Stimulated activated CD4-positive, alpha-beta T cell treated with anti-CD3 and anti-CD28 coated beads, Interleukin-1b, Interleukin-23, amount 100 ng/mL, for 24 hours (primary cell): ENCODE measurements around the gene MLLT3.

Experiments used
- DNase-seq, 4 experiments: peaks; one replicate each; pipeline ENCODE4 v3.0.0-alpha.2; 2020; ENCODE audit warnings: low read depth in 4 of 4, low spot score in 1 of 4

MLLT3 gene

DNA sequence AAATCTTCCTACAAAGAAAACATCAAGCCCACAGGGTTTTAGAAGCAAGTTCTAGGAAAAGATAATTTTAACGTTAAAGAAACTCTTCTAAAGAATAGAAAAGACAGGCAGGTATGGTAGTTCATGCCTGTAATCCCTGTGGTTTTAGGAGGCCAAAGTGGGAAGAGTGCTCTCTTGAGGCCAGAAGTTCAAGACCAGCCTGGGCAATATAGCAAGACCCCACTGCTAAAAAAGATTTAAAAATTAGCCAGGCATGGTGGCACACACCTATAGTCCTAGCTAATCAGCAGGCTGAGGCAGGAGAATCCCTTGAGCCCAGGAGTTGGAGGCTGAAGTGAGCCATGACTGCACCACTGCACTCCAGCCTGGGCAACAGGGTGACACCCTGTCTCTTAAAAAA lies 193.3 kb downstream of the MLLT3 start:
- DNase-seq, result no peak

DNA sequence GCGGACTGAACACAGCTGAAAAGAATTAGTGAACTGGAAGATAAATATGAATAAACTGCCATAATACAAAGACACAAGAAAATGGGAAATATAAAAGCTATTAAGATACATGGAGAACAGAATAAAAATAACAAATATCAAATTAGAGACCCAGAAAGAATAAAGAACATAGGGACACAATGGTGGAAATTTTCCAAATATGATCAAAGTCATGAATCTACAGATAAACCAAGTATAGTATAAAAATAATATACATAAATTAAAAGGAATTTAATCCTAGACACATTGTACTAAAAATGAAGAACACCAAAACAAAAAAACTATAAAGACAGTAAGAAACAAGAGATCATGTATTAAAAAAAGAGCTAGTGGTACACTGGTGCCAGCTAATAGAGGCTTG lies 194.9 kb downstream of the MLLT3 start:
- no peak for DNase-seq

DNA sequence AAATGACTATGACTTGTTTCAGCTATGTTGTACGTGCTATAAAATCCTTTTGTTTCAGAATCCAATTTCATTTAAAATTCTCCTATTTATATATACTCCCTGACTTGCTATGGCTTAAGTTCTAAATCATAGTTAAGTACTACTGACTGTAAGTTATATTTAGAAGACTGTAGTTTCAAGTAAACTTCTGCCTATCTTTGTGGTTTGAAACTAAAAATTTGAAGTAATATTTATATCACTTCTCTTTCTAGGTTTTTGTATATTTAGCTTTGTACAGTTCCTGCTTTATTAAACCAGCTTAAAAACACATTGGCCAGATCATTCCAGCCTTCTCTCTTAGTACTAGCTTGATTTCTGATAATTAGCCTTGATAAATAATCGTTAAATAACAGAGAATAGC lies 196.3 kb downstream of the MLLT3 start:
- no peak for DNase-seq

DNA sequence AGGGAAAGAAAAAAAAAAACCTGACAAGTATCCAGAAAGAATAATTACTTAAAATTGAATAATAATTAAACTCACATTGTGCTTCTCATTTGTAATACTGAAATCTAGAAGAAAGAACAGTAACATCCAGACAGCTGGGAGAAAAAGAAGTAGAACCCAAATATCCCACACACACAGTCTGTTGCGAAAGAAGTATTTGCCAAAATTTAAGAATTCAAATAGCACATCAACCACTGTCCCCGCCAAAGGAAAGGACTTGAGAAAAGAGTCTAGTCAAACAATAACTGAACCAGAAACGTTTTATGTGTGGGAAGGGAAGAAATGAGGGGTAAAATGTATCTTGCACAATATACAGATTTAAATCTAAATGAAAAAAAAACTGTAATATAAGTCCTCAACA lies 202.8 kb downstream of the MLLT3 start:
- no peak for DNase-seq

DNA sequence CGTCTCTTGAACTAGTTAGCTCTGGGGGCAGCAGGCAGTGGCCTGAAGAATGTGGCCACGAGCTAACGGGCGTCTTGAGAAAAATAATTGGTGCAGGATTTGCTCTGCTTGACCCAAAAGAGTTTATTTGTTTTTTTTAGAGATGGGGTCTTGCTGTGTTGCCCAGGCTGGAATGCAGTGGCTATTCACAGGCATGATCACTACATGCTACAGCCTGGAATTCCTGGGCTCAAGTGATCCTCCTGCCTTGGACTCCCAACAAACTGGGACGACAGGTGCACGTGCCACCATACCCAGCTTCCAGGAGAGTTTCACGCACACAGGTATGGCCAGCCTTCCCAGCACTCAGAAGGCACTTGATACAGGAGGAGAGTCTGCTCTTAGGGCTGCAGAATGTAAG lies 203.8 kb downstream of the MLLT3 start:
- no peak for DNase-seq

DNA sequence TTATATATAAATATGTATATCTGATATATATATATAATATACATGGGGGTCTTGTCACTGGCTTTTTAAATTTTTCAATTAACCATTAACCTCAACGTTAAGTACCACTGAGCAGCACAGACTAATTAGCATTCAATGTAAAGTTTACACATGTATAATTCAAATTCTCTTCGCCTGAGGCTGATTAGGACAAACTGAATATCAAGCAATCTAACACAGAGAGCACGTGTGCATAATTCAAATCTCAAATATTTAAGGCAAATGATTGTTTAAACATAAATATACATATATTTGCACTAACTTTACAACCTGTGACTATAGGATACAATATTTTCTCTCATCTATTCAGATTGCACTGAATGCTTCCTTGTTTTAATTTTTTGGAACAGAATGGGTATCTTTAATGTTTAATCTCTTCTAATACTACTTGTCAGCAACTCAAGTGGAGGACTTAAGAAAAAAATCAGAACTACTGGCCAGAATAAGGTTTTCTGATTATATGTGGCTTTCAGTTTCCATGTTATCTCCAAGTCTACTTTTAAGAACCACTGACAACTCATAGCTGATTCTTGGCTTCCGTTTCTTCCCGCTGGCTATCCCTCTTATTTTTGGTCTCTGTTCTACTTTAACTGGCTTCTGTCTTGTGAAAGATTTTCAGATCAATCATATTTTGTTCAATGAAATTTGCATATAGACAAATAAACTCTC lies 204.8 kb downstream of the MLLT3 start:
- DNase-seq, result no peak

DNA sequence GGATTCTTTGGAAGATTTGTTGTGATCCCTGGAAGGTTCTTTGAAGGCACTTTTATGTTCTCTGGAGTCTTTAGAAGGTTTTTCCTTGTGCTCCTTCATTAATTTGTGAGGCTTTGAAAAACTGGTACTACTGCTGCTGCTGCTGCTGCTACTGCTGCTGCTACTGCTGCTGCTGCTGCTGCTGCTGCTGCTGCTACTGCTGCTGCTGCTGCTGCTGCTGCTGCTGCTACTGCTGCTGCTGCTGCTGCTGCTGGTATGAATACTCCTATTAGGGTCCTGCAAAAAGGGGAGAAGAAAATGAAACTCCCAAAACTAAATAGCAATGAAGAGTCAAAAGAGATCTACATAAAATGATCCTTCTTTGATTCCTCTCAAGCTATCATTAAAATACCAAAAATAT lies 208.1 kb downstream of the MLLT3 start:
- DNase-seq, result no peak

DNA sequence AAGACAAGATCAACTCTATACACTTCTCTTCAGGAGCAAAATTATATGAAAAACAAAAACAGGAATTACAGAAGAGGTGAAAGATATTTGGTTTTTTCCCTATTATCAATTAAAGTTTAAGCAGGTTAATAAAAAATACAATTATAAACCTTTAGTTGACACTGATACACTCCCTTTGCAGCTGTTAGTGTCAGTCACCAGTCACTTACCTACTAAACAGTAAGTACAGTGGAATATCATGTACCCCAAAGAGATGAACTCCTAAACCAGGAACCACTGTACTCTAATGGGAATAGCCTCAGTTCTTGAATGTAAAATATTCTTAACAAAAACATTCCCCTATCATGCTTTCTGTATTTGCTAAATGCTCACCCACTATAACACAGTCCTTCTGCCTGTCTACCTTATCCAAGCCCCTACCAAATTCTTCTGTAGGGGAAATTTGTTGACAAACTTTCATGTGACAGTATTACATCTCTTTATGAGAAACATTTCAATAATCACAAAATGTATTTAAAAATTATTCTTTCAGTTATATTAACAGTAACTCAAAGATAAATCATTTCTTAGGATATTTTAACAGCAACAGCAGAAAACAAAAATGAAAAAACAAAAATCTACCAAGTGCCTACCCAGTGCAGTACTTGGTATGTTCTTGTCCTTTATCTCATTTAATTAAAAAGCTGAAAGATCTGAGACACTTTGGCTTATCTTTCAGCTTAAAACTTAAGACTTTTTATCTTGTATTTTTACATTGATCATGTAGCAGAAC lies 212.8 kb downstream of the MLLT3 start:
- no peak for DNase-seq

DNA sequence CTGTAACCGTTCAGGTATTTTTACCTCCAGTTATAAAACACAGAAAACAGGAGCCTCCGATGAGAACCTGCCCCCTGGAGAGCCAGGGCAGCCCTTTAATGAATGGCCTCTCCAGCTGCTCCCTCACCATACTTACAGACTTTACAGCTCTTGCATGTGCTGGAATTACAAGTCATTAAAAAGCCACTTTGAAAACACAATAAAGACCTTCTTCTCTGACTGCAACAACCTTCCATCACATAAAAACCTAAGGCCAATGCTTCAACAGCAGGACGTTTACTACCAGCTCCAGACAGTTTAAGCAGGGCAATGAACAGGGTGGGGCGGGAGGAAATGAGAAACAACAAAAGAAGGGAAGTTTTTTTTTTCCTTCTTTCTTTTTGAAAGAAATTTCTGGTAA lies 213.8 kb downstream of the MLLT3 start:
- DNase-seq, result no peak

DNA sequence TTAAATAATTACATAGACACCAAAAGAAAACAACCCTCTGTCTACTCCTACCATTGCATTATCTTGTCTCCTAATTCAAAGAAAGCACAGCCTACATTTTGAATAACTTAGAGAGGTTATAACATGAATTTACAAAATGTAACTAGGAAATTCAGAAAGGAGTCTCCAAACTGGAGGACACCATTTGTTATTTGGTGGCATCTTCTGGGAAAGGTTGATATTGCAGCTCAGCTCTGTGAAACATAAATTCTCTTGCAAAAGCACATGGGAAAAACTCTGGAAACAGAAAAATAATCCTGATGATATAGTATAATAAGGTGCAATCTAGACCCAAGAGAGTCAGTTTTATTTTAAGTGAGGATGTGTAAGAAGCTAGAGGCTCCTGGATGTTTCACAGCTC lies 215.3 kb downstream of the MLLT3 start:
- no peak for DNase-seq

DNA sequence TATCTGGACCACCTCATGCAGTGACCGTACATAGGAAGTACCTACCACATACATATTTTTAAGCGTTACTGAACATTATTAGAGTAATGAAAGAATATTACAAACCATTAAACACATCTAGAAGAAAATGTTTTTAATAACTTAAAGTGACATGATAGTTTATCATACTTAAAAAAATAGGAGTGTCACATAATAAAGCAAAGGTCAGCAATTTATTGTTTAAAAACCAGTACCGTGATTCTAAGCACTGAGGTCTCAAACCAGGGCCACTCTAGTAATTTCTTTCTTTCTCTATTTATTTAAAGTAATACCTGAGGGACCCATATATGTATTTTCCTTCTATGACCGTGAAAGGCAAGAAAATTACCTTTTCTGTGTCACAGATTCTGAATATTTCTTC lies 216.0 kb downstream of the MLLT3 start:
- no peak for DNase-seq

DNA sequence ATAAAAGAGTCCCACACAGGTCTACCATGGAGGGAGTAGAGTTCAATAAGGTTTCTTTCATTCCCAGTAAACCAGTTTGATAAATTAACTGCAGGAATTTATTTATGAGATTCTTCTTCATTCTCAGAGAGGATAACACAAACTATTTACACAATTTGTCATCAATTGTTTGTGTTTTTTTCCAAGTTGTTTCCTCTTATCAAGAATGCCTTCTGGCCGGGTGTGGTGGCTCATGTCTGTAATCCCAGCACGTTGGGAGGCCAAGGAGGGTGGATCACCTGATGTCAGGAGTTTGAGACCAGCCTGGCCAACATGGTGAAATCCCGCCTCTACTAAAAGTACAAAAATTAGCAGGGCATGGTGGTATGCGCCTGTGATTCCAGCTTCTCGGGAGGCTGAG lies 216.7 kb downstream of the MLLT3 start:
- DNase-seq, result no peak

DNA sequence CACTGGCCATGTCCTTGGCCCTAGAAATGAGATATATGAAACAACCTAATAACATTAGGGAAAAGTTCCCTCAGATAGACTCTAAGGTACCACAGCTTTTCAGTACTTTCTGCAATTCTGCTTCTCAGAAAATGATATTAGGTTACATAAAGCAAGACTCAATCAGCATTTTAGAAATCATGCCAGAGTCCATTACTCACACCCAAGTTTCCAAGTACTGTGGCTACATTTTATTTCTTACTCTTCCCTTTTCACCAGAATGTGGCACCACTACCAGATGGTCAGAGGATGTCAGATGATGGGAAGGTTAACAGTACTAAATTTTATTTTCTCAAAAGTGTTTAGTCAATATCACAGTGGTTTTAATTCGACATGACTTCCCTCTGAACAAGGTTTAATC lies 217.2 kb downstream of the MLLT3 start:
- DNase-seq, result no peak

DNA sequence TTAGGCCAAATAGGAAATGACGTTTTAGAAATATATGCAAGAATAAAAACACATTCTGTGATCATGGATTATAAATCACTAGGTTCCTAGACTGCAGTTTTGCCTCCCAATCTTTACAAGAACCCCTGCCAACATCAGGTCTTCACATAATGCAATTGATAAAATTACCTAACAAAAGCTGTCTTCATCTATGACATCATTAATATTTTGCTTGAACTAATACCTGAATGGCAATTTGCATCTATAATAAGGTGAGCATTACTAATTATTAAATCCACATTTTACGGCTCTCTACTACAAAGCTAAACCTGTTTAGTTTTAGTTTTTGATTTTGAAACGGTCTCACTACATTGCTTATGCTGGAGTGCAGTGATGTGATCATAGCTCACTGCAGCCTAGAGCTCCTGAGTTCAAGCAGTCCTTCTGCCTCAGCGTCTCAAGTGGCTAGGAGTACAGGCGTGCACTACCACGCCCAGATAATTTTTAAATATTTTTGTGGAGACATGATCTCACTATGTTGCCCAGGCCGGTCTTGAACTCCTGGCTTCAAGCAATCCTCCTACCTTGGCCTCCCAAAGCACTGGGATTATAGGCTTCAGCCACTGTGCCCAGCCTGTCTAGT lies 218.0 kb downstream of the MLLT3 start:
- no peak for DNase-seq

DNA sequence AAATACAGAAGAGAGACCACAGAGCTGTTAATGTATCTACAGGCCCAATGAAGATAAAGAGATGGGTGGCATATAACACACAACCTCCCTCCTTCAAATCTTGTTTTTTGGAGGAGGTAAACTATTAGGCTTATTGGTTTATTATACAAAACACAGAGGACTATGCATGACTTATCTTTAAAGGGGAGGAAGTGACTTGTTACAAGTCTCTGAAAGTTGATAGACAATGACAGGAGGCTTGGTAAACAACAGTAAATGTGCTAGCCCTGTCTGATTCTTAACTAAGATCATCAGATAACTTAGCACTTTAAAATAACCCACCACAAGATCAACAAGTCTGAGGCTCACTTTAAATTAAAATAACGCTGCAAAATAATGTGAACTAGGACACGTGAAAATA lies 219.0 kb downstream of the MLLT3 start:
- no peak for DNase-seq

DNA sequence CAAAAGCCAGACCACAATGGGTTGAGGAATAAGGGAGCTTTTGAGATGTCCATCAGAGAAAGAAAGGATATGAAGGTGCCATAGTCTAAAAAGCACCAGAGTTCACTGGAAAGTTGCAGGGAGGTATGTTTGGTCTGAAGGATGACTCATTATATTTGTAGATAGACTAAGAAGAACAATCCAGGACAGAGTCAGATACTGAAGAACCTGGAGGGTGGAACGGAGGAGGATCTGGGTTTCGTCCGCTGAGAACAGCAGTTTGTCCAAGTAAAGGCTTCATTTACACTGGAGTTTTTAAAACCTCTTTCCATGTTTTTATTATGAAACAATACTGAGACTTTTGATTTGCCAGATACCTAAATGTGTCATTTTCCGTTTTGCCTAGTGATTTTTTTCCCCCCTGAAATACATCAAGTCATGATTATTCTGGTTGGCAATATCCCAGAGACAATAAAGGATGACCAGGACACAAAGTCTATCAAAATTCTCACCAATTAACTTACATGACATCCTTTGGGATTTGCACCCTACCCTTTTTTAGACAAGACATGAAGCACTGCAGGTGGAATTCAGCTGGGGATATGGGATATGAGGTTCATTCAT lies 219.9 kb downstream of the MLLT3 start:
- no peak for DNase-seq

DNA sequence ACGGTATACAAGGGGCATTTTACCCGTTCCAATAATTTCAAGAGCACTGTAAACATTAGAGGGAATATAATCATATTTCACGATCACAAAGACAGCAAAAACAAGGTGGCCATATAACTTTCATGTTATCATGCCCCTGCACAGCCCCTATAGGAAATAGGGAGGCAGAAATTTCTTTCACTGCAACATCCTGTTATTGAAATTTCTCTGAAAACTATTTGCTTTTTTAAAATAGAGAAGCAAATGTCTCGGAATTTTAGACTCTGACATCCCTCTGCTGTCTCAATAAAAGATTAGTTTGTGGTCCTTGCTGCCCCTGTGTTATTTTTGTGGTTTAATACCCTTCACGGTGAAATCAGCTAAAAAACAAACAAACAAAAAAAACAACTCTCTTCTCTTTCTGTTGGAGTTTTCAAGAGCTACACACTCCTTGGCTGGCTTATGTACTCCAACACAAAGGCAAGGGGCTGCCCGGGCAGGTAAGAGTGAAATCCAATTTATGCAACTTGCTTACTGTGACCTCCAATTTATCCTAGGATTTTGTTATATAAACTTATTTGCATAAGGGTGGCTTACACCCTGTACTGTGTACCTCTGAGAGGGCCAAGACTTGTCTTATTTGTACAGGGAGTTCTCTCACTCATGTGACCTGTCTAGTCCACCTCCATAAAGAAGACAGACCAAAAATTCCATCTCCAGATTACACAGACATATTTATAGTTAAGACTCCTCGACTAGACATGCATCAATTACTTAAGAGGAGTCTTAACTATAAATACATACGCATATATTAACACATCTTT lies 223.6 kb downstream of the MLLT3 start:
- DNase-seq, result no peak

DNA sequence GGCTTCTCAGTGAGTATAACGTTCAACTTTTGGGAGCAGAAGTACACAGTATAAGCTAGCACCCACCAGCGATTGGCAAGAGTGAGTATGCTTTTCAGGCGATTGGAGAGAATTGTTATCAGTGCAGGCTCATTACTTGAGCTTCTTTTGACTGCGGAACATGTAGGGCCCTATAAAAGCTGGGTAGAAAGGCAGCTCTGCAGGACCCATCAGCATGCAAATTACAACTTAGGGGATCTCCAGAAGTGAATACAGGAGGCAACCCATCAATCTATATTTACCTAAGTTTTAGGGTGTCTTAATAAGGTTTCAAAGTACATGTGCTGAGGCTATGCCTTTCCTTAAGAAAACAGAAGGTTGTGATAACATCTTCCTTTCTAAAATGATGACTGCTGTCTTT lies 225.0 kb downstream of the MLLT3 start:
- no peak for DNase-seq

DNA sequence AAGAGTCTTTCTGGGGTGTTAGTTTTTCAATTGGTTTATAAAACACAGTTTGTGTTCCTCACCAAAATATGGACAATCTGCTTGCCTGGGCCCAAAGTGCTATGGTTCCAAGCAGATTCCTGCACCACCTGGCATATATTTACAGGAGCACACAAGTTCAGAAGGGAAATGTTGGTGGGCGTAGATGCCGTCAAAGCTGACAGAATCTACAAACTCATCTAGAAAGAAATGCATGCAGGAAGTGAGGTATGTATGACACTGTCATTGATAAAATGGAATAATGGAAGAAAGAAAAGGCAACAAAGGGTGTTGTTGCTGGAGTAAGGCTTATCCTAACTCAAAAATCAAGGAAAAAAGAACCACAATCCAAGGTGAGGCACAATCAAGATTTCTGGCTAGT lies 225.8 kb downstream of the MLLT3 start:
- no peak for DNase-seq

DNA sequence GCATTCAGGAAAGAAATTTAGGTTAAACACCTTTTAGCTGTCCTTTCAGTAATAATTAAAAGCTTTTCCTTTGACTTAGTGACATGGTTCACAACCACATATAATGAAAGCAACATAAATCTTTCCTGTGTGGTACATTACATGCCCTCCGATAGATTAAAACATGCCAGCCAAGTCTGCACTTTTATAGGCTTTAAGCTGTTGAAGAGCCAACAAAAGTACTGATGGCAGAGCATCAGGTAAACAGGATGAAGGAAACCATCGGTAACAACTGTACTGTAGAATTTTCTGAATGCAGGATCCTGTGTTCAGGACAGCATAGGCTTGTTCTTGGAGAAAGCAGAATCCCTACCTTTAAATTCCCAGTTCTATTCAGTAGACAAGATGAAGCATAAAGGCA lies 226.6 kb downstream of the MLLT3 start:
- DNase-seq, result no peak

DNA sequence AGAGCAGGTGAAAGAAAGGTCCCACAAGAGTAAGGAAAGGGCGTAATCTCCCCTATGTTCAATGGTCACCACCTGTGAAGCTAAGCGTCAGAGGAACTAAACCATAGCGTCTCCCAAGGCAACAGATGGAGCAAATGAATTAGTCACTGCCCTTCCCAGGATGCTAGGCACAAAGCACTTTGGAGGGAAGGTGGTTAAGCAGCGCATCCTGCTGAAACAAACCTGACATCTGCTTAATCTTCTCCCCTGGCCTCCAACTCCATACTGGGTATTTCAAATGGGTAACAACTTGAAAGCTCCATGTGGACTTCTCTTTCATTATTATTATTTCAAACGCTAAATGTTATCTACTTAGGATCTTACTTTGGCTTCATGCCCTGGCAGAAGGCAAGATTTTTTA lies 227.3 kb downstream of the MLLT3 start:
- DNase-seq, result no peak
